K562 (cell line): ENCODE data around the gene LRFN2. TPM values are rescaled to one million over a fixed set of nuclear protein-coding genes. Genes with fewer than 3 reads are reported as not detected.

Experiments used
- AFF1 ChIP-seq, 2 experiments: fragments of 450-650 bp; IDR thresholded peaks; 2 replicates each; pipeline ENCODE4 v1.6.1; 2018; ENCODE audit warnings: mild to moderate bottlenecking in 2 of 2, low read depth in 1 of 2; ENCODE audit not compliant: partially characterized antibody in 2 of 2
- FOXO4 ChIP-seq: fragments of 450-650 bp; formaldehyde crosslinking; IDR thresholded peaks from 2 replicates; pipeline ENCODE4 v1.4.0; 2020; ENCODE audit warnings: mild to moderate bottlenecking, moderate library complexity
- PREB ChIP-seq: sonication (generic); formaldehyde crosslinking; IDR thresholded peaks from 2 replicates; pipeline ENCODE4 v1.8.1; 2023; ENCODE audit warnings: mild to moderate bottlenecking, missing genetic modification reagents
- PTTG1 ChIP-seq: fragments of 450-650 bp; IDR thresholded peaks from 2 replicates; pipeline ENCODE4 v1.6.1; 2016; ENCODE audit warnings: low read depth, mild to moderate bottlenecking, missing genetic modification characterization, missing compliant biosample characterization
- RB1 ChIP-seq: fragments of 450-650 bp; IDR thresholded peaks from 2 replicates; pipeline ENCODE4 v1.6.1; 2017; ENCODE audit warnings: low read depth, mild to moderate bottlenecking
- ZNF175 ChIP-seq: fragments of 200-800 bp; sonication (Bioruptor generic); IDR thresholded peaks from 2 replicates; pipeline ENCODE4 v1.6.1; 2016; ENCODE audit warnings: low read depth, mild to moderate bottlenecking, missing genetic modification characterization, missing compliant biosample characterization
- ZNF589 ChIP-seq: fragments of 200-800 bp; sonication (Bioruptor generic); IDR thresholded peaks from 2 replicates; pipeline ENCODE4 v1.6.1; 2016; ENCODE audit warnings: low read depth, missing genetic modification characterization, missing compliant biosample characterization
- ZNF785 ChIP-seq: fragments of 250-450 bp; sonication (Bioruptor Pico); IDR thresholded peaks from 2 replicates; pipeline ENCODE4 v1.4.0; 2020; ENCODE audit warnings: mild to moderate bottlenecking
- polyA plus RNA-seq, 8 experiments: library from polyadenylated mRNA; depleted of rRNA in 4 of 8; stranded (reverse) in 5 of 8; unstranded in 3 of 8; fragments of >200 nt; fragmentation: Nextera tagmentation in 2 of 8; fragmentation: Illumina TruSeq in 1 of 8; extraction: Ambion mirVana in 2 of 8; extraction: Trizol in 1 of 8; gene quantifications; 2 replicates each; pipeline versions ENCODE4 v1.2.1 to v1.2.3, GENCODE V29; 2011 to 2014; ENCODE audit warnings: inconsistent platforms in 1 of 8, missing spikeins in 1 of 8
- total RNA-seq, 7 experiments: library from RNA; depleted of rRNA in 6 of 7; stranded (reverse); fragments of >200 nt in 6 of 7; fragmentation: Illumina TruSeq in 2 of 7; extraction: Trizol in 2 of 7; gene quantifications; 2 replicates each; pipeline versions ENCODE4 v1.2.1 to v1.2.3, GENCODE V29; 2011 to 2021; ENCODE audit warnings: low replicate concordance in 1 of 7

LRFN2 gene
- total and polyA plus RNA-seq, 9 of the 15 experiments (the other 6 are each of a cell fraction or from before 2014, with no cell fraction given) = not detected

GRCh38 chr6:40535819-40536380 is 51.3 kb downstream of the LRFN2 start (continued):
- no peak for TF ChIP-seq AFF1 (IDR thresholded peaks at IDR 0.05; ENCODE audit: low read depth in 1 of 2, partially characterized antibody in 2 of 2)
- no peak for TF ChIP-seq ZNF589 (CRISPR knock-in tag)
- TF ChIP-seq ZNF785 (CRISPR knock-in tag) = no peak
- no peak for TF ChIP-seq FOXO4 (CRISPR knock-in tag)
- no peak for TF ChIP-seq ZNF175
- no peak for TF ChIP-seq RB1
- TF ChIP-seq PTTG1 = no peak
- no peak for TF ChIP-seq PREB (CRISPR knock-in tag)
